ENCODE data around the gene SHISA9. TPM values are rescaled to one million over a fixed set of nuclear protein-coding genes. Genes with fewer than 3 reads are reported as not detected.
A peak's percentile ranks its signal among the peaks of the same experiment; 100 is the strongest.

Gene SHISA9
- total and polyA plus RNA-seq, 8 donors: 0.15 to 1.3 (median 0.38) TPM; not detected in 4

DNA sequence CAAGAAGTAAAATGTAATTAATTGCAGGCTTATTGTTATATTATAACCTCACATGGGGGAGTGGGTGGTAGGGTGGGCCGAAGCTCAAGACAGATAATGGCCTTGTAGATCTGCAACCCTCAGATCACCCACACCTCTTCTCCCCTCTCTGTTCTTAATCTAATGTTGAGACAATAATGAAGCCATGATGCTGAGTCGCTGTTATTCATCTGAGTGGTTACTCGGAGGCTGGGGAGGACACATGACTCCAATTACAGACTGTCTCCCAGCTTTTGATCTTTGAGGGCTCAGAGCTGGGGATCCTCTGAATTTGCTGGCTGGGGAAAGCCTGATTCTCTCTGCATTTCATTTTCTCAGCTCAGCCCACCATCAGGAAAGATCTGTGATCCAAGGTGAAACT, 275.3 kb downstream of the SHISA9 start:
- H3K4me1 ChIP-seq: no peaks in the 10 kb centered on the region
- H3K27me3 ChIP-seq: no peaks in the 10 kb centered on the region
- H3K36me3 ChIP-seq: no peaks in the 10 kb centered on the region
- peaks cover 0 to 14% (median 6%) of the 10 kb centered on the region in 4 donors for H3K9me3 ChIP-seq
- no peak overlapping the region for H3K27ac ChIP-seq
- H3K4me3 ChIP-seq: no peak overlapping the region
- DNase-seq: no peak
- 40 to 74% (median 65%) methylated on average over 3 of the region's 3 CpGs for WGBS, 5 donors
- intact Hi-C loops (cut with DNase I; ENCODE audit: low total_unique reads): no loop called here
- TF ChIP-seq POLR2A (IDR thresholded peaks at IDR 0.05) (no peak), CTCF (IDR thresholded peaks at IDR 0.05) (no peak), EP300 (IDR thresholded peaks at IDR 0.05) (no peak), POLR2AphosphoS5 (IDR thresholded peaks at IDR 0.05) (no peak)

DNA sequence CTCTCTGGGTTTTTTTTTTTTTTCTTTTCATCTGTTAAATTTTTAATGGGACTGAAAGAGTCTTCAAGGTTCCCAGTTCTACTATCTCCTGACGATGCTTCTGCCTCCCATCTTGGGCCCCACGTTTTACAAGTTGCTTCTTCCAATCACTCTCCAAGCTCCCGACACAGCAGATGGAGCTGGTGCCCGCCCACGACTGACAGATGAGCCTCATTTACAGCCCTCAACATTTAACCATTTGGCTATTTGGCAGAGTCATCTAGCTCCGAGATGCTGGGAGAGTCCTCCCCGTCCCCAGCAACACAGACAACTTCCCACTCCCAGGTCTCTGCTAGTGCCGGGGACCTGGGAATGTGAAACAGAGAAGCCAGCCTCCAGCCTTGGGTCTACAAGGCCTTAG, 276.9 kb downstream of the SHISA9 start:
- Histone ChIP-seq H3K27ac (no peak overlapping the region), H3K9me3 (peaks cover 0 to 19% (median 7%) of the 10 kb centered on the region in 4 donors), H3K27me3 (no peaks in the 10 kb centered on the region), H3K4me3 (no peak overlapping the region), H3K4me1 (no peaks in the 10 kb centered on the region), H3K36me3 (no peaks in the 10 kb centered on the region)
- 35 to 60% (median 53%) methylated on average over 8 of the region's 8 CpGs for WGBS, 5 donors
- DNase-seq: no peak
- intact Hi-C loops (cut with DNase I; ENCODE audit: low total_unique reads): no loop called here
- TF ChIP-seq POLR2AphosphoS5 (IDR thresholded peaks at IDR 0.05) (no peak), POLR2A (IDR thresholded peaks at IDR 0.05) (no peak), EP300 (IDR thresholded peaks at IDR 0.05) (no peak), CTCF (IDR thresholded peaks at IDR 0.05) (no peak)

DNA sequence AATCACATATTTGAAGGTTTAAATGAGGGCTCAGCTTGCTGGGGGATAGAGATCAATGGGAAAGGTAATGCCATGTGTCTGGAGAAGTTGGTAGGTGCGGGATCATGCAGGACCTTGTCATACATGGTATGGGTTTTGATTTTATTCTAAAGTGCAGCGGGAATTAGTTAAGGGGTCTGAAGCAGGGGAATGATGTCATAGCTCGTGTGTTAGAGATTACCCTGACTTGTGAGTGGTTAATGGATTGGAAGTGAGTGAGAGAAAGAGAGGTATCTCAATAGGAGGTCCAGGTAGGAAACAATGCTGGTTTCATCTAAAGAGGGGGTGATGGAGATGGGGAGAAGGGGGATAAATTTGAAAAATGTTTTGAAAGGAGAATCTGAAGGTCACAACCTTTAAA, 280.0 kb downstream of the SHISA9 start:
- whole genome bisulfite sequencing, 5 donors: 56 to 70% (median 65%) methylated on average over 3 of the region's 3 CpGs
- TF ChIP-seq EP300 (IDR thresholded peaks at IDR 0.05) (no peak), CTCF (IDR thresholded peaks at IDR 0.05) (no peak), POLR2A (IDR thresholded peaks at IDR 0.05) (no peak), POLR2AphosphoS5 (IDR thresholded peaks at IDR 0.05) (no peak)
- Histone ChIP-seq H3K27ac (no peak overlapping the region), H3K27me3 (no peaks in the 10 kb centered on the region), H3K4me3 (no peak overlapping the region), H3K9me3 (peaks cover 0 to 11% (median 7%) of the 10 kb centered on the region in 4 donors), H3K4me1 (no peaks in the 10 kb centered on the region), H3K36me3 (no peaks in the 10 kb centered on the region)
- no peak for DNase-seq
- intact Hi-C loops (cut with DNase I; ENCODE audit: low total_unique reads): no loop called here

- peak in 1 of 2 donors; percentile 19 for DNase-seq
- H3K4me1 ChIP-seq: no peaks in the 10 kb centered on the region
- 28 to 48% (median 32%) methylated on average over 5 of the region's 5 CpGs for WGBS, 5 donors
- no peak overlapping the region for H3K4me3 ChIP-seq
- intact Hi-C loops (cut with DNase I; ENCODE audit: low total_unique reads): no loop called here
- TF ChIP-seq POLR2A (IDR thresholded peaks at IDR 0.05) (no peak), CTCF (IDR thresholded peaks at IDR 0.05) (no peak), POLR2AphosphoS5 (IDR thresholded peaks at IDR 0.05) (no peak), EP300 (IDR thresholded peaks at IDR 0.05) (no peak)
- H3K27ac ChIP-seq: no peak overlapping the region
- peaks cover 0 to 11% (median 7%) of the 10 kb centered on the region in 4 donors for H3K9me3 ChIP-seq
- no peaks in the 10 kb centered on the region for H3K27me3 ChIP-seq
- no peaks in the 10 kb centered on the region for H3K36me3 ChIP-seq
Observed at GRCh38 chr16:13186813-13187212, 285.4 kb downstream of the SHISA9 start.

All from stomach (tissue), 9 donors.